H9 (cell line): ENCODE data around the gene PNMA6E. TPM values are rescaled to one million over a fixed set of nuclear protein-coding genes. Genes with fewer than 3 reads are reported as not detected.

Experiments
- DNase-seq: peaks from one replicate; pipeline ENCODE4 v3.0.0-alpha.2; 2017
- H2AFZ ChIP-seq: one replicate; pipeline ENCODE4 v1.6.1; 2013; ENCODE audit warnings: mild to moderate bottlenecking, low read length, control low read depth, moderate library complexity
- H2AK5ac ChIP-seq: 2 replicates; pipeline ENCODE4 v1.6.1; 2013; ENCODE audit warnings: low read length, control low read depth, mixed read lengths; ENCODE audit not compliant: insufficient read length
- H2BK120ac ChIP-seq: one replicate; pipeline ENCODE4 v1.6.1; 2013; ENCODE audit warnings: low read depth, mild to moderate bottlenecking, low read length, control low read depth, inconsistent platforms; ENCODE audit not compliant: poor library complexity, severe bottlenecking
- H2BK12ac ChIP-seq: 2 replicates; pipeline ENCODE4 v1.6.1; 2013; ENCODE audit warnings: low read length, control low read depth, mixed read lengths, low read depth; ENCODE audit not compliant: insufficient read length
- H2BK15ac ChIP-seq: 2 replicates; pipeline ENCODE4 v1.6.1; 2013; ENCODE audit warnings: low read depth, low read length, control low read depth
- H2BK20ac ChIP-seq: one replicate; pipeline ENCODE4 v1.6.1; 2013; ENCODE audit warnings: low read depth, mild to moderate bottlenecking, low read length, control low read depth, inconsistent platforms; ENCODE audit not compliant: poor library complexity, severe bottlenecking
- H2BK5ac ChIP-seq: 2 replicates; pipeline ENCODE4 v1.6.1; 2013; ENCODE audit warnings: low read length, control low read depth, mixed read lengths; ENCODE audit not compliant: insufficient read length
- H3K14ac ChIP-seq: 2 replicates; pipeline ENCODE4 v1.6.1; 2013; ENCODE audit warnings: low read length, control low read depth; ENCODE audit not compliant: insufficient read depth
- H3K18ac ChIP-seq: 2 replicates; pipeline ENCODE4 v1.6.1; 2013; ENCODE audit warnings: low read depth, mild to moderate bottlenecking, mixed read lengths, low read length, control low read depth; ENCODE audit not compliant: insufficient read length
- H3K23ac ChIP-seq: 2 replicates; pipeline ENCODE4 v1.6.1; 2013; ENCODE audit warnings: low read length, control low read depth, mixed read lengths, low read depth; ENCODE audit not compliant: insufficient read length
- H3K23me2 ChIP-seq: 2 replicates; pipeline ENCODE4 v1.6.1; 2013; ENCODE audit warnings: low read depth, mild to moderate bottlenecking, mixed read lengths, low read length, control low read depth; ENCODE audit not compliant: insufficient read length, poor library complexity, severe bottlenecking
- H3K27ac ChIP-seq: 2 replicates; pipeline ENCODE4 v1.5.1; 2013; ENCODE audit warnings: low read length, control low read depth, mixed read lengths, low read depth; ENCODE audit not compliant: insufficient read length
- H3K27me3 ChIP-seq: 2 replicates; pipeline ENCODE4 v1.6.1; 2013; ENCODE audit warnings: low read length, control low read depth, inconsistent platforms; ENCODE audit not compliant: insufficient read depth
- H3K4ac ChIP-seq: 2 replicates; pipeline ENCODE4 v1.6.1; 2013; ENCODE audit warnings: low read depth, mild to moderate bottlenecking, control low read depth, inconsistent platforms, low read length, moderate library complexity
- H3K4me1 ChIP-seq: 2 replicates; pipeline ENCODE4 v1.6.1; 2013; ENCODE audit warnings: low read length, control low read depth, inconsistent platforms; ENCODE audit not compliant: insufficient read depth
- H3K4me2 ChIP-seq: 2 replicates; pipeline ENCODE4 v1.6.1; 2013; ENCODE audit warnings: low read length, control low read depth, mixed read lengths; ENCODE audit not compliant: insufficient read length, insufficient read depth
- H3K56ac ChIP-seq: 2 replicates; pipeline ENCODE4 v1.6.1; 2013; ENCODE audit warnings: low read depth, mild to moderate bottlenecking, mixed read lengths, low read length, control low read depth; ENCODE audit not compliant: insufficient read length
- H3K79me1 ChIP-seq: 2 replicates; pipeline ENCODE4 v1.6.1; 2013; ENCODE audit warnings: low read depth, mild to moderate bottlenecking, moderate library complexity, low read length, control low read depth, inconsistent platforms; ENCODE audit not compliant: insufficient read depth, poor library complexity, severe bottlenecking
- H3K79me2 ChIP-seq: 2 replicates; pipeline ENCODE4 v1.6.1; 2013; ENCODE audit warnings: low read length, control low read depth, inconsistent platforms; ENCODE audit not compliant: insufficient read depth
- H3K9ac ChIP-seq: 2 replicates; pipeline ENCODE4 v1.6.1; 2013; ENCODE audit warnings: low read length, control low read depth, mixed read lengths; ENCODE audit not compliant: insufficient read length; ENCODE audit errors: extremely low read depth
- H3K9me3 ChIP-seq: one replicate; pipeline ENCODE4 v1.6.1; 2013; ENCODE audit warnings: low read depth, low read length, inconsistent platforms; ENCODE audit not compliant: control insufficient read depth
- H3T11ph ChIP-seq: one replicate; pipeline ENCODE4 v1.6.1; 2013; ENCODE audit warnings: mild to moderate bottlenecking, low read length, control low read depth, inconsistent platforms
- H4K20me1 ChIP-seq: one replicate; pipeline ENCODE4 v1.6.1; 2013; ENCODE audit not compliant: control insufficient read depth, insufficient read length, insufficient read depth
- H4K5ac ChIP-seq: 2 replicates; pipeline ENCODE4 v1.6.1; 2013; ENCODE audit warnings: low read depth, mild to moderate bottlenecking, mixed read lengths, low read length, control low read depth; ENCODE audit not compliant: insufficient read length
- H4K8ac ChIP-seq: replicated peaks from 2 replicates; pipeline ENCODE4 v1.6.1; 2013; ENCODE audit warnings: low read length, control low read depth, mixed read lengths, low read depth; ENCODE audit not compliant: insufficient read length
- H4K91ac ChIP-seq: 2 replicates; pipeline ENCODE4 v1.6.1; 2013; ENCODE audit warnings: low read depth, mild to moderate bottlenecking, moderate library complexity, mixed read lengths, low read length, control low read depth; ENCODE audit not compliant: insufficient read length
- H3K27ac Mint-ChIP-seq, 3 experiments: 2 replicates in 2 of 3; 3 replicates in 1 of 3; pipeline ENCODE4 v1.8.0; 2020 to 2021; ENCODE audit warnings: mixed read lengths in 3 of 3, mild to moderate bottlenecking in 1 of 3, moderate library complexity in 1 of 3
- H3K27me3 Mint-ChIP-seq: 2 replicates; pipeline ENCODE4 v1.8.0; 2021; ENCODE audit warnings: low read depth, mild to moderate bottlenecking, moderate library complexity, mixed read lengths
- H3K36me3 Mint-ChIP-seq, 3 experiments: 2 replicates in 2 of 3; 3 replicates in 1 of 3; pipeline ENCODE4 v1.8.0; 2020 to 2021; ENCODE audit warnings: low read depth in 3 of 3, mixed read lengths in 3 of 3; ENCODE audit not compliant: insufficient read depth in 1 of 3
- H3K4me1 Mint-ChIP-seq, 2 experiments: 2 replicates each; pipeline ENCODE4 v1.8.0; 2020; ENCODE audit warnings: mixed read lengths in 2 of 2
- H3K4me3 Mint-ChIP-seq, 2 experiments: 2 replicates in 1 of 2; 3 replicates in 1 of 2; pipeline ENCODE4 v1.8.0; 2020 to 2021; ENCODE audit warnings: mild to moderate bottlenecking in 2 of 2, mixed read lengths in 2 of 2, moderate library complexity in 1 of 2
- H3K9me3 Mint-ChIP-seq, 2 experiments: 2 replicates in 1 of 2; 3 replicates in 1 of 2; pipeline ENCODE4 v1.8.0; 2020; ENCODE audit warnings: mild to moderate bottlenecking in 2 of 2, mixed read lengths in 2 of 2, moderate library complexity in 1 of 2
- CTCF ChIP-seq: fragments of 200-600 bp; sonication (generic); conservative IDR thresholded peaks from 3 replicates; pipeline ENCODE4 v1.8.0; 2021; ENCODE audit warnings: antibody characterized with exemption, mild to moderate bottlenecking
- WGBS: extraction: QIAGEN DNeasy Blood & Tissue Kit; methylation state at CpG from one replicate; pipeline ENCODE4 v1.1.7; 2013; ENCODE audit warnings: missing lambda C conversion rate, low lambda C conversion rate, mixed read lengths; ENCODE audit not compliant: insufficient read length; ENCODE audit errors: extremely low coverage; 5-methylcytosine and 5-hydroxymethylcytosine counted together
- total RNA-seq: library from RNA; stranded (reverse); gene quantifications from 2 replicates; pipeline ENCODE4 v1.2.1, GENCODE V29; 2021

PNMA6E gene
- total RNA-seq, 1 experiment from 2014 or later: not detected

GRCh38 chrX:153445106-153445855, 44.1 kb upstream of the PNMA6E start:
- H3T11ph ChIP-seq: no peak overlapping the region
- no peak overlapping the region for H3K9ac ChIP-seq
- H3K14ac ChIP-seq: no peak overlapping the region
- no peaks in the 10 kb centered on the region for H3K79me2 ChIP-seq
- H2BK20ac ChIP-seq: no peak overlapping the region
- H3K23ac ChIP-seq: no peak overlapping the region
- no peak overlapping the region for H2BK5ac ChIP-seq
- Mint-ChIP-seq H3K9me3 (peaks cover 44 to 64% of the 10 kb centered on the region in 2 experiments), H3K27me3 (peaks cover 4% of the 10 kb centered on the region; the same call in 1 of the 2 replicates), H3K27ac (no peak overlapping the region), H3K4me3 (no peak overlapping the region), H3K4me1 (no peaks in the 10 kb centered on the region), H3K36me3 (peaks cover 5 to 7% (median 5%) of the 10 kb centered on the region in 3 experiments; a peak in 4 of 7 replicates)
- no peak overlapping the region for H2BK12ac ChIP-seq
- H3K79me1 ChIP-seq: no peaks in the 10 kb centered on the region
- H3K4ac ChIP-seq: no peak overlapping the region
- H3K23me2 ChIP-seq: no peaks in the 10 kb centered on the region
- no peak overlapping the region for H4K91ac ChIP-seq
- H3K27me3 ChIP-seq: no peaks in the 10 kb centered on the region
- no peak for TF ChIP-seq CTCF
- no peak for DNase-seq
- no peak overlapping the region for H4K5ac ChIP-seq
- H3K56ac ChIP-seq: no peak overlapping the region
- peaks cover 10% of the 10 kb centered on the region for H3K9me3 ChIP-seq
- no CpG with 5 or more reads among the region's 35 CpGs for WGBS
- H2AK5ac ChIP-seq: no peak overlapping the region
- H2BK120ac ChIP-seq: no peak overlapping the region
- no peak overlapping the region for H3K4me2 ChIP-seq
- no peak overlapping the region for H3K27ac ChIP-seq
- no peak overlapping the region for H4K8ac ChIP-seq
- H3K18ac ChIP-seq: no peak overlapping the region
- no peaks in the 10 kb centered on the region for H4K20me1 ChIP-seq
- H2AFZ ChIP-seq: no peak overlapping the region
- no peaks in the 10 kb centered on the region for H3K4me1 ChIP-seq
- H2BK15ac ChIP-seq: no peak overlapping the region
